Activated CD8-positive, alpha-beta T cell treated with anti-CD3 and anti-CD28 coated beads for 36 hours (primary cell): ENCODE data around the gene TAS2R60. TPM values are rescaled to one million over a fixed set of nuclear protein-coding genes. Genes with fewer than 3 reads are reported as not detected.
A peak's percentile ranks its signal among the peaks of the same experiment; 100 is the strongest.

Experiments
- ATAC-seq: fragments of 200-7000 bp; cut with Tn5 transposase; one replicate; pipeline ENCODE4 v1.10.0; 2021; ENCODE audit warnings: mild to moderate bottlenecking, moderate library complexity
- CTCF ChIA-PET: fragments of 350-600 bp; sonication (Branson Sonifier 250); formaldehyde crosslinking; loops from one replicate; lab custom pipeline; 2021; ENCODE audit warnings: antibody characterized with exemption; lab: Charles Lee
- POLR2A ChIA-PET: fragments of 350-600 bp; sonication (Branson Sonifier 250); formaldehyde crosslinking; loops from one replicate; lab custom pipeline; 2021; ENCODE audit warnings: antibody characterized with exemption; lab: Charles Lee
- DNase-seq: peaks from one replicate; pipeline ENCODE4 v3.0.0-alpha.2; 2020
- H3K27ac Mint-ChIP-seq: one replicate; pipeline ENCODE4 v1.8.0; 2021; ENCODE audit warnings: mild to moderate bottlenecking, mixed read lengths
- H3K27me3 Mint-ChIP-seq: one replicate; pipeline ENCODE4 v1.8.0; 2021; ENCODE audit warnings: mixed read lengths
- H3K36me3 Mint-ChIP-seq: one replicate; pipeline ENCODE4 v1.8.0; 2021; ENCODE audit warnings: low read depth, mixed read lengths
- H3K4me1 Mint-ChIP-seq: one replicate; pipeline ENCODE4 v1.8.0; 2021; ENCODE audit warnings: low read depth, mixed read lengths
- H3K4me3 Mint-ChIP-seq: one replicate; pipeline ENCODE4 v1.8.0; 2021; ENCODE audit warnings: mild to moderate bottlenecking, moderate library complexity, mixed read lengths
- H3K9me3 Mint-ChIP-seq: one replicate; pipeline ENCODE4 v1.8.0; 2021; ENCODE audit warnings: mixed read lengths
- CTCF ChIP-seq: fragments of 200-600 bp; IDR thresholded peaks from one replicate; pipeline ENCODE4 v1.8.0; 2022; ENCODE audit warnings: antibody characterized with exemption, mild to moderate bottlenecking
- intact Hi-C: fragments of 100-400 bp; cut with micrococcal nuclease; formaldehyde crosslinking; loops from one replicate; pipeline ENCODE4 v1.10.0; 2022
- total RNA-seq, 2 experiments: library from RNA; stranded (reverse); gene quantifications; one replicate each; pipeline ENCODE4 v1.2.3, GENCODE V29; 2021

TAS2R60 gene
- total RNA-seq, 2 experiments from 2014 or later: not detected

GRCh38 chr7:143439866-143440265 lies 3.4 kb upstream of the TAS2R60 start:
- Mint-ChIP-seq H3K36me3 (no peaks in the 10 kb centered on the region), H3K4me3 (no peak overlapping the region), H3K4me1 (peaks cover 19% of the 10 kb centered on the region), H3K9me3 (no peaks in the 10 kb centered on the region), H3K27ac (no peak overlapping the region), H3K27me3 (no peaks in the 10 kb centered on the region)
- POLR2A ChIA-PET: interaction anchor here (0.9 kb wide), 1 partner anchor 60 kb away, joined by 3 read pairs; no protein-coding TSS in a partner anchor
- DNase-seq (no peak), ATAC-seq (peak; percentile 39)
- intact Hi-C loops: no loop called here
- CTCF ChIA-PET: interaction anchor here (1.1 to 1.5 kb wide), 3 partner anchors 14 to 199 kb away, joined by 4 to 5 read pairs (median 5); no protein-coding TSS in a partner anchor
- TF ChIP-seq CTCF: no peak

GRCh38 chr7:143444063-143444782 lies 970 bp downstream of the TAS2R60 start:
- no peak for TF ChIP-seq CTCF

GRCh38 chr7:143444785-143445184 lies 1.5 kb downstream of the TAS2R60 start:
- Mint-ChIP-seq H3K4me1 (peaks cover under 1% of the 10 kb centered on the region), H3K4me3 (no peak overlapping the region), H3K9me3 (no peaks in the 10 kb centered on the region), H3K27ac (no peak overlapping the region), H3K27me3 (no peaks in the 10 kb centered on the region), H3K36me3 (no peaks in the 10 kb centered on the region)
- intact Hi-C loops: no loop called here
- TF ChIP-seq CTCF: no peak
- ATAC-seq: no peak
- ChIA-PET POLR2A (interaction anchor here (0.9 kb wide), 1 partner anchor 39 kb away, joined by 3 read pairs; no protein-coding TSS in a partner anchor), CTCF (no interaction called here)
- DNase-seq: no peak

More at GRCh38 chr7:143444063-143444782, 970 bp downstream of the TAS2R60 start:
- Mint-ChIP-seq H3K4me3 (no peak overlapping the region), H3K9me3 (no peaks in the 10 kb centered on the region), H3K27ac (no peak overlapping the region), H3K4me1 (peaks cover 2% of the 10 kb centered on the region), H3K27me3 (no peaks in the 10 kb centered on the region), H3K36me3 (no peaks in the 10 kb centered on the region)
- ATAC-seq (no peak), DNase-seq (no peak)
- POLR2A ChIA-PET: interaction anchor here (0.9 kb wide), 1 partner anchor 39 kb away, joined by 3 read pairs; no protein-coding TSS in a partner anchor
- intact Hi-C loops: no loop called here
- CTCF ChIA-PET: no interaction called here

- no peak for TF ChIP-seq CTCF
- Mint-ChIP-seq H3K9me3 (no peaks in the 10 kb centered on the region), H3K4me3 (no peak overlapping the region), H3K27me3 (no peaks in the 10 kb centered on the region), H3K36me3 (no peaks in the 10 kb centered on the region), H3K27ac (no peak overlapping the region), H3K4me1 (peaks cover under 1% of the 10 kb centered on the region)
- CTCF ChIA-PET: no interaction called here
- ATAC-seq (no peak), DNase-seq (no peak)
- POLR2A ChIA-PET: no interaction called here
- intact Hi-C loops: no loop called here
Observed at GRCh38 chr7:143447466-143447865, 4.2 kb downstream of the TAS2R60 start.

GRCh38 chr7:143448429-143448828 lies 5.2 kb downstream of the TAS2R60 start:
- CTCF ChIA-PET: interaction anchor here (1.2 kb wide), 1 partner anchor 8 kb away, joined by 4 read pairs; no protein-coding TSS in a partner anchor
- Mint-ChIP-seq H3K4me3 (no peak overlapping the region), H3K36me3 (no peaks in the 10 kb centered on the region), H3K9me3 (no peaks in the 10 kb centered on the region), H3K27ac (no peak overlapping the region), H3K4me1 (peaks cover 7% of the 10 kb centered on the region), H3K27me3 (no peaks in the 10 kb centered on the region)
- intact Hi-C loops: no loop called here
- no peak for ATAC-seq
- POLR2A ChIA-PET: no interaction called here
- TF ChIP-seq CTCF: no peak
- DNase-seq: no peak
